ENCODE measurements around the gene FBXO17. TPM values are rescaled to one million over a fixed set of nuclear protein-coding genes. Genes with fewer than 3 reads are reported as not detected.

Gene FBXO17
- total RNA-seq, 1 donor from 2014 or later = 44.9 TPM

DNA sequence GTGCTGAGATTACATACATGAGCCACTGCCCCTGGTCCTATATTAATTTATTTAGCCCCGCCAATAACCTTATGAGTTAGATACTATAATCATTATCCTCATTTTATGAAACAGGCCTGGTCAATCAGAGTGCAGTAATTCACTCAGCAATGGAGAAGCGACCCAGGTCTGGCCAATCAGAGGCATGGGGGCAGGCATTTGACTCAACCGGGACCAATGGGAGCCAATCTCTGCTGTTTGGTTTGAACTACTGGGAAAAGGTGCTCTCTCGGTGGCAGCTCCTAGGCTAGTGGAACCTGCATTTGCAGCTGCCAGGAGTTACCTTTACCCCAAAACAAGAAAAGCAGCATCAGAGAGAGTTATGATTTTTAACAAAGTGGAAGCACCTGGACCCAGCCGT lies 82.7 kb downstream of the FBXO17 start:
- DNase-seq (ENCODE audit: extremely low spot score, unreplicated experiment) = no peak
- Mint-ChIP-seq H3K36me3 (ENCODE audit: unreplicated experiment) (peaks cover 10% of the 10 kb centered on the region), H3K4me1 (ENCODE audit: unreplicated experiment) (peaks cover 6% of the 10 kb centered on the region), H3K27me3 (ENCODE audit: unreplicated experiment) (no peaks in the 10 kb centered on the region), H3K27ac (ENCODE audit: unreplicated experiment) (no peak overlapping the region), H3K4me3 (ENCODE audit: unreplicated experiment) (no peak overlapping the region), H3K9me3 (ENCODE audit: unreplicated experiment) (no peaks in the 10 kb centered on the region)
- TF ChIP-seq, protein P1, sequence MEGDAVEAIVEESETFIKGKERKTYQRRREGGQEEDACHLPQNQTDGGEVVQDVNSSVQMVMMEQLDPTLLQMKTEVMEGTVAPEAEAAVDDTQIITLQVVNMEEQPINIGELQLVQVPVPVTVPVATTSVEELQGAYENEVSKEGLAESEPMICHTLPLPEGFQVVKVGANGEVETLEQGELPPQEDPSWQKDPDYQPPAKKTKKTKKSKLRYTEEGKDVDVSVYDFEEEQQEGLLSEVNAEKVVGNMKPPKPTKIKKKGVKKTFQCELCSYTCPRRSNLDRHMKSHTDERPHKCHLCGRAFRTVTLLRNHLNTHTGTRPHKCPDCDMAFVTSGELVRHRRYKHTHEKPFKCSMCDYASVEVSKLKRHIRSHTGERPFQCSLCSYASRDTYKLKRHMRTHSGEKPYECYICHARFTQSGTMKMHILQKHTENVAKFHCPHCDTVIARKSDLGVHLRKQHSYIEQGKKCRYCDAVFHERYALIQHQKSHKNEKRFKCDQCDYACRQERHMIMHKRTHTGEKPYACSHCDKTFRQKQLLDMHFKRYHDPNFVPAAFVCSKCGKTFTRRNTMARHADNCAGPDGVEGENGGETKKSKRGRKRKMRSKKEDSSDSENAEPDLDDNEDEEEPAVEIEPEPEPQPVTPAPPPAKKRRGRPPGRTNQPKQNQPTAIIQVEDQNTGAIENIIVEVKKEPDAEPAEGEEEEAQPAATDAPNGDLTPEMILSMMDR (IDR thresholded peaks at IDR 0.05) = no peak

GRCh38 chr19:38891771-38892170 lies 83.8 kb downstream of the FBXO17 start:
- H3K4me1 Mint-ChIP-seq (ENCODE audit: unreplicated experiment) = no peaks in the 10 kb centered on the region
- H3K27ac Mint-ChIP-seq (ENCODE audit: unreplicated experiment) = no peak overlapping the region
- peaks cover 10% of the 10 kb centered on the region for H3K36me3 Mint-ChIP-seq (ENCODE audit: unreplicated experiment)
- H3K27me3 Mint-ChIP-seq (ENCODE audit: unreplicated experiment) = no peaks in the 10 kb centered on the region
- H3K4me3 Mint-ChIP-seq (ENCODE audit: unreplicated experiment) = no peak overlapping the region
- TF ChIP-seq, protein P1 (IDR thresholded peaks at IDR 0.05) = no peak
- H3K9me3 Mint-ChIP-seq (ENCODE audit: unreplicated experiment) = no peaks in the 10 kb centered on the region
- DNase-seq (ENCODE audit: extremely low spot score, unreplicated experiment) = no peak

Other genes with a start within 250 kb of the FBXO17 start
- not detected in 2 replicates for gene CAPN12, start 231.3 kb downstream of the FBXO17 start, total RNA-seq
- gene LGALS7, start 202.2 kb downstream of the FBXO17 start, total RNA-seq = not detected in 2 replicates
- gene LGALS7B, start 186.5 kb downstream of the FBXO17 start, total RNA-seq = not detected in 2 replicates
- 0.31 TPM in 1 of 2 replicates, not detected in the other for gene LGALS4, start 162.8 kb downstream of the FBXO17 start, total RNA-seq
- gene ECH1, start 143.9 kb downstream of the FBXO17 start, total RNA-seq = 83.6 and 99.1 TPM in 2 replicates
- gene HNRNPL, start 125.8 kb downstream of the FBXO17 start, total RNA-seq = 262 and 277 TPM in 2 replicates
- gene RINL, start 97.5 kb downstream of the FBXO17 start, total RNA-seq = 0.55 TPM in 1 of 2 replicates, not detected in the other
- gene SIRT2, start 76.1 kb downstream of the FBXO17 start, total RNA-seq = 70.2 and 72.4 TPM in 2 replicates
- gene NFKBIB, start 75.8 kb downstream of the FBXO17 start, total RNA-seq = 18.0 and 18.7 TPM in 2 replicates
- 0.43 TPM in 1 of 2 replicates, not detected in the other for gene CCER2, start 63.6 kb downstream of the FBXO17 start, total RNA-seq
- 25.0 and 26.7 TPM in 2 replicates for gene SARS2, start 45.0 kb downstream of the FBXO17 start, total RNA-seq
- gene MRPS12, start 44.8 kb downstream of the FBXO17 start, total RNA-seq = 29.3 and 30.7 TPM in 2 replicates
- gene FBXO27, start 56.8 kb upstream of the FBXO17 start, total RNA-seq = 4.4 and 6.0 TPM in 2 replicates
- gene ACP7, start 108.6 kb upstream of the FBXO17 start, total RNA-seq = not detected in 2 replicates
- 14.8 and 16.5 TPM in 2 replicates for gene PAK4, start 150.0 kb upstream of the FBXO17 start, total RNA-seq
- gene NCCRP1, start 221.2 kb upstream of the FBXO17 start, total RNA-seq = not detected in 2 replicates
- gene SYCN, start 228.5 kb upstream of the FBXO17 start, total RNA-seq = not detected in 2 replicates